Measurements from ENCODE around the gene FAM110D.

Gene FAM110D

DNA sequence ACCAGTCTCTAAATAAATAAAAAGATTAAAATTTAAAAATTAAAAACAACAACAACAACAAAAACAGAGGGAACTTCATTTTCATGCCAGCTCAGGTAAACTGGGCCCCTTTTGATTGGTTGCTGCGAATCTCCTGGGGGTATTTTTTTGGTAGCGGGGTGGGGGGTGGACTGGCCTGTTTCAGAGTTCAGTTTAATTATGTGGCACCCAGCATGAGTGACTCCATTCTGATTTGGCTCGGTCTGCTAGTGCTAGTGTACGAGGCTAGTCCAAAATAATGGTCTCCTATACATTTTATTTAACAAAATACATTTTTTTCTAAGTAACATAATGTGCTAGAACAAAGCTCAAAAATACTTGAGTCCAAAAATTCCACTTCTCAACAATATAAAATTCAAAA lies 29.1 kb upstream of the FAM110D start:
- no peak for DNase-seq (ENCODE audit: low read depth in 2 of 2)

- DNase-seq (ENCODE audit: low read depth in 2 of 2), result no peak
Observed at GRCh38 chr1:26130695-26131094, 28.2 kb upstream of the FAM110D start.

GRCh38 chr1:26132128-26132833 lies 26.6 kb upstream of the FAM110D start:
- no peak for DNase-seq (ENCODE audit: low read depth in 2 of 2)

DNA sequence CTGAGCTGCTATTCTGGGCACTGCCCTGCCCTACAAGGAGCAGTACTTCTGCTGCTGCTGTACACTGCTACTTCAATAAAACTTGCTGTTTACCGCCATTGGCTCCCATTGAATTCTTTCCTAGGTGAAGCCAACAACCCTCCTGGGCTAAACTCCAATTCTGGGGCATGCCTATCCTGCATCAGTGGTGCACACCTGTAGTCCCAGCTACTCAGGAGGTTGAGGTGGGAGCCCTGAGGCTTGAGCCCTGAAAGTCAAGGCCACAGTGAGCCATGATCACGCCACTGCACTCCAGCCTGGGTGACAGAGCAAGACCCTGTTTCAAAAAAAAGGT lies 26.1 kb upstream of the FAM110D start:
- DNase-seq (ENCODE audit: low read depth in 2 of 2), result no peak

DNA sequence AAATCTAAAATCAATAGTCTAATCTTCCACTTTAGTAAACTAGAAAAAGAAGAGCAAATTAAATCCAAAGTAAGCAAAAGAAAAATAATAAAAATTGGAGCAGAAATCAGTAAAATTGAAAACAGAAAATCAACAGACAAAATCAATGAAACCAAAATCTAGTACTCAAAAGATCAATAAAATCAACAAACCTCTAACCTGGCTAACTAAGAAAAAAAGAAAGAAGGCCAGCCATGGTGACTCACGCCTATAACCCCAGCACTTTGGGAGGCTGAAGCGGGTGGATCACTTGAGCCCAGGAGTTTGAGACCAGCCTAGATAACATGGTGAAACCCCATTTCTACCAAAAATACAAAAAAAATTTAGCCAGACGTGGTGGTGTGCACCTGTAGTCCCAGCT lies 24.4 kb upstream of the FAM110D start:
- DNase-seq (ENCODE audit: low read depth in 2 of 2), result no peak

- no peak for DNase-seq (ENCODE audit: low read depth in 2 of 2)
Observed at GRCh38 chr1:26138974-26139558, 19.8 kb upstream of the FAM110D start.

GRCh38 chr1:26142159-26142558 lies 16.7 kb upstream of the FAM110D start:
- DNase-seq (ENCODE audit: low read depth in 2 of 2), result no peak

GRCh38 chr1:26145041-26145959 lies 13.6 kb upstream of the FAM110D start:
- peak; percentile 36 to 57 for DNase-seq (ENCODE audit: low read depth in 2 of 2)

DNA sequence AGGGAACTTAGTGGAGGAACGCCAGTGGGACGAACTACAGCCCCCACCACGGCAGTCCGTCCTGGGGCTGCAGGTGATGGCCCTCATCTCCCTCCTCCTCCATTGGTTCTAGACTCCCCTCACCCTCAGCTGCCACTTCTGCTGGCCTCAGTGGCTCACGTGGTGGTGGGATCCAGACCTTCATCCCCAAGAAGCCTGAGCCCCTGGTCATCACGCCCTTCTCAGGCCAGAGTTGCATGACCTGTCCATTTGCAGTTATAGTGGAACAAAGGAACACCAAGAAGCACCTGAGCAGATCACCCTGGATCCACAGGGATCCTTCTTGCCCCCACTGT lies 13.0 kb upstream of the FAM110D start:
- no peak for DNase-seq (ENCODE audit: low read depth in 2 of 2)

GRCh38 chr1:26148887-26149286 lies 10.0 kb upstream of the FAM110D start:
- no peak for DNase-seq (ENCODE audit: low read depth in 2 of 2)

- no peak for DNase-seq (ENCODE audit: low read depth in 2 of 2)
Observed at GRCh38 chr1:26153966-26154532, 4.8 kb upstream of the FAM110D start.

DNA sequence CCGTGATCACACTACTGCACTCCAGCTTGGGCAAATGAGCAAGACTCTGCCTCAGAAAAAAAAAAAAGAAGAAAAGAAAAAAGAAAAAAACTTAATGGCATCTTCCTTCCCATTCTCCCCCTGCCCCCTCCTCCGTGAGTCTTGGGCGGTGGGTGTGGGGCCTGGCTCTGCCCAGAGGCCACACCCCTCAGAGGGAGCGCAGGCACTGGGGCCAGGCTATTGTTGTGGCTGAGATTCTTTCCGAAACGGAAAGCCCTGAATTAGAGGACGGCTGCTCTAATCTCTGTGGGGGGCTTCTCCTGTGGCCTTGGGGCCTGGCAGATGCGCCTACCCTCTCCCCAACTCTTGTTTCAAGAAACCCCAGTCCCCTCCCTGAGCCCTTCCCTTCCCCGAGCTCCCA lies 4.1 kb upstream of the FAM110D start:
- no peak for DNase-seq (ENCODE audit: low read depth in 2 of 2)

- no peak for DNase-seq (ENCODE audit: low read depth in 2 of 2)
Observed at GRCh38 chr1:26155370-26156284, 3.3 kb upstream of the FAM110D start.

DNA sequence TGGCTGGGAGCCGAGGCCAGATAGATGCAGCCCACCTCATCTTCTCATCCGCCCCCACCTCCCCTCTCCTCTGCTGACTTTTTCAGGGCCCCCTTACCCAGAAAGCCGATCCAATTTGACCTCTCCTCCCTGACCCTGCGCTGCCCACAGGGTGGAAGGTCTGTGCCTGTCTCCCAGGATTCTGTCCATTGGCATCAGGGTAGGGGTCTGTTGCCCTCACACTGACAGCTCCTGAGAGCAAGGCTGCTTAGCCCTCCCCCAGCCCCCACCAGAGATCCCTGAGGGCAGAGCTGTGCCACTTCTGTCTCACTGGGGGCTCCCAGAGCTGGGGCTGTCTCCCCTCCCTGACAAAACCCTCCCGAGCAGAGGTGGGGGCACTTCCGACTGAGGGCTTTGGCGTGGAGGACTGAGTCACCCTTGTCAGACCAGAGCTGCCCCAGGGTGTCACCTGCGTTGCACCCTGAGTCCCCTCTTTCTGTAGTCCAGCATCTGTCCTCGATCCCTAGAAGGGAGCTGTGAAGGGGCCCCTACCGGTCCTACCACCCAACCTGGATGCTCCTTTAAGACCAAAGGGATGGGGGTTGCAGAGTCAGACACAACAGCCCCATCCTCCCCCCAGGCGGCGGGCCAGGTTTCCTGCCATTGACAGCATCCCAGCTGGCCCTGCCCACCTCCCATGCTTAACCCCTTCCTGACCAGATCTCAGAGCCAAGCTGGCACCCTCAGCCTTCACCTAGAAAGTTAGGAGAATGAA lies 2.4 kb upstream of the FAM110D start:
- no peak for DNase-seq (ENCODE audit: low read depth in 2 of 2)

DNA sequence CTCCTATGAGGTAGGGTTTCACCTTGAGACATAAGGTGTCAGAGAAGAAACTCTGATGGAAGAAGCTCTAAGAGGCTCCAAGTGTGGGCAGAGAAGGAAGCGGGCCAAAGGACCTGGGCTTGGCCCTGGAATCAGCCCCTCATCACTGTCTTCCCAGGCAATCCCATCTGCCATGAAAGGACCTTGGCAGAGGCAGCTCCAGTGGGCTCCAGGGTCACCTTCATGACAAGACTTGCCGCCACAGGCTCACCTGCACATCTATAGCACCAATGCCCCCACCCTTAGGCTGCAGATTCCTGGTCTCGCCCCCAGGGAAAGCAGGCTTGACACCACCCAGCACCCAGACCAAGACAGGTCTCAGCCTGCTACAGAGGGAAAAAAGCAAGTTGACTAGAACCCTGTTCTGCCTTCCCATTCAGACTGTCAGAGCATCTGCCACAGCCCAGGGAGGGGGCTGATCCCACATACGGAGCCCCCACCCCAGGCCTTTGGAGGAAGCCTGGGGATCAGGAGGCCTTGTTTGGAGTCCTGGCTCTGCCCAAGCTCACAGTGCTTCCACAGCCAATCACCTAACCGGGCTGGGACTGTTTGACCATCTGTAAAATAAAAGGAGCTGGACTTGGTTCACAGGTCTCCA lies 490 bp upstream of the FAM110D start:
- DNase-seq (ENCODE audit: low read depth in 2 of 2), result no peak

DNA sequence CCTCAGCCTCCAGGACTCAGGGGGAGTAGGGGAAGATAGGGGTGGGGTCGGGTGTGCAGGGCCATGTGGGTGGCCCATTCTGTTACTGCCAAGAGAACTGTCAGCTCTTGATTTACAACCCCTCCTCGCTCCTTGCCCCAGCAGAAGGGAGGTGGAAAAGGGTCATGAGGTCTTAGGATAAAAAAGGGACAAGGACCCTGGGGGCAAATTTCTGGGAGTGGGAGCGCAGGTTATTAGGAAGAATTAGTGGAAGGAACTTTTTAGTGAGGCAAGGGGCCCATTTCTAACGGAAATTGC lies 812 bp downstream of the FAM110D start:
- DNase-seq (ENCODE audit: low read depth in 2 of 2), result no peak

GRCh38 chr1:26160527-26161414 lies 1.9 kb downstream of the FAM110D start:
- DNase-seq (ENCODE audit: low read depth in 2 of 2), result no peak

GRCh38 chr1:26161415-26162219 lies 2.7 kb downstream of the FAM110D start:
- no peak for DNase-seq (ENCODE audit: low read depth in 2 of 2)

DNA sequence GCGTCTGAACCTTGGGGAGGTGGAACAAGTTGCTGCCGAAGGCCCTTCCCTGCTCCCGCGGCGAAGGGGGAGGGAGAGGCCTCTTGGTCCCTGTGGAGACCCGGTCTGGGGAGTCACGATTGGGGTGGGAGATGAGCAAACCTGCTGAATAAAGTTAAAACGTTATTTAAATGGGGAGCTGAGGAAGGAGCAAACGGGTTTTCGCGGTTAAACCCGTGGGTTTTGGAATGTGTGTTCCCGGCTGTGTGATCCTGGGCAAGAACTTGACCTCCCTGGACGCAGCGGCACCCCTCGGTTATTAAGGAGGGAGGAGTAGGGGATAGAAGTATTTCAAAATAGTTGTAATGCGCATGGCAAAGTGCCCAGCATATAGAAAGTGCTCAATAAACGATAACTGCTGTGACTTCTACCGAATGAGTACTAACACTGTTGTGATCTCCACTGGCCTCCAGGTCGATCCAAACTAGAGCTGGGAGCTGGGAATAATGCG lies 3.4 kb downstream of the FAM110D start:
- no peak for DNase-seq (ENCODE audit: low read depth in 2 of 2)

All from fibroblast of skin of left quadriceps (primary cell).